GM19468 (cell line): Measurements from ENCODE around the gene ZMYM4.

Experiments
- ATAC-seq: cut with Tn5 transposase; IDR thresholded peaks from one replicate; pipeline ENCODE4 v1.9.1; 2021; ENCODE audit warnings: mild to moderate bottlenecking, moderate library complexity, moderate number of reproducible peaks; ENCODE audit not compliant: unreplicated experiment; ENCODE audit errors: extremely low read depth

The ZMYM4 gene

GRCh38 chr1:35270836-35271235 is 2.3 kb downstream of the ZMYM4 start:
- no peak for ATAC-seq

- no peak for ATAC-seq
Measured at GRCh38 chr1:35274197-35274596, 5.7 kb downstream of the ZMYM4 start.

DNA sequence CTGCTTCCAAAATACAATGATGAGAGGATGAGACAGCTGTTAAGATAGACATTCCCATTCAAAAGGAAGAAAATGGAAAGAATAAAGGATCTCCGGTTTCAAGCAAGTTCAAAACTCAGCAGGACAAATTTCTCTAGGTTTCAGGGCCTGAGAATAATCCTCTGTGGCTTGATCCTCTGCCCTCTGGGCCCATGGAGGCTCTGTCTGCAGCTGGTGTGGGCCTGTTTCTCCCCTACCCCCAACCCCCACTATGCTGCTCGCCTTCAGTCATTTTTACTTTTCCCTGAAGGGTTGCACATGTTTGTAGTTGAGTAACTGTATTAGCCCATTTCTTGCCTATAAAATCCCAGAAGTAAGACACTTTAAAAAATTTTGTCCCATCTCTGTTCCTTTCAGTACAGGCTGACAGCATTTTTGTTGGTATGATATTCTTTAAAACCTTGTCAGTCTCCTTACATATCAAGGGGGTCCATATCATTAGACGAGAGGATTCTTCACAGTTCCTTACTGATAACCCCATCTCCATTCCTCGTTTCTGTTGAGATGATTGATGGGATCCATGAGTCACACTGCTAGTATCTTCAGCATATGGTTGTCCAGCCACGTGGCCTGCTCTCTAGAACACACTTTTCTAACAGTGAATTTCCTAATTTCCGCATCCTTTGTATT is 10.5 kb downstream of the ZMYM4 start:
- no peak for ATAC-seq

GRCh38 chr1:35279555-35279904 is 11.0 kb downstream of the ZMYM4 start:
- ATAC-seq = no peak

DNA sequence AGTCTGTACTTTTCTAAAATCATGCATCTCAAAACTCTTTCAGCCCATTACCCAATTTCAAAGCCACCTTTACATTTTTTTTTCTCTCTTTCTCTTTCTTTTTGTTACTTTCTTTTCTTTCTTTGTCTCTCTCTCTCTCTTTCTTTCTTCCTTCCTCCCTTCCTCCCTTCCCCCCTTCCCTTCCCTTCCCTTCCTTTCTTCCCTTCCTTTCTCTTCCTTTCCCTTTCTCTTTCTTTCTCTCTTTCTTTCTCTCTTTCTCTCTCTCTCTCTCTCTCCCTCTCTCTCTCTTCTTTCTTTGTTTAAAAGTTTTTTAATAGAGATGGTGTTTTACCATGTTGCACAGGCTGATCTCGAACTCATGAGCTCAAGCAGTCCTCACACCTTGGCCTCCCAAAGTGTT is 11.5 kb downstream of the ZMYM4 start:
- ATAC-seq = no peak

- ATAC-seq = no peak
Measured at GRCh38 chr1:35281565-35281964, 13.1 kb downstream of the ZMYM4 start.

- ATAC-seq = no peak
Measured at GRCh38 chr1:35282172-35282571, 13.7 kb downstream of the ZMYM4 start.

DNA sequence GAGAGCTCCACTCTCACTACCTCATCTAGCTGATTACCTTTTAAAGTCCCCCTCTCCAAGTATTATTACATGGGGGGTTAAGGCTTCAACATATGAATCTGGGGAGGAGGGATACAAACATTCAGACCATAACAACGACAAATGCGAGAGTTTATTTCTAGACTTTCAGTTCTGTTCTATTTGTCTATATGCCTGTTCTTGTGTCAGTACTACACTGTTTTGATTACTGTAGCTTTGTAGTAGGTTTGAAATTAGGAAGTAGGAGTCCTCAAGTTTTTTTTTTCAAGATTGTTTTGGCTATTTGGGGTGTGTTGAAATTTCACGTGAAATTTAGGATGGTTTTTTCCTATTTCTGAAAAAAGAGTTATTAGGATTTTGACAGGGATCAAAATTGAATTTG is 16.3 kb downstream of the ZMYM4 start:
- no peak for ATAC-seq

GRCh38 chr1:35285771-35286606 is 17.5 kb downstream of the ZMYM4 start:
- ATAC-seq = no peak

- no peak for ATAC-seq
Measured at GRCh38 chr1:35287807-35288640, 19.5 kb downstream of the ZMYM4 start.

GRCh38 chr1:35288761-35289160 is 20.3 kb downstream of the ZMYM4 start:
- no peak for ATAC-seq

- ATAC-seq = no peak
Measured at GRCh38 chr1:35290452-35290851, 21.9 kb downstream of the ZMYM4 start.

GRCh38 chr1:35294809-35295208 is 26.3 kb downstream of the ZMYM4 start:
- no peak for ATAC-seq

GRCh38 chr1:35297886-35298285 is 29.4 kb downstream of the ZMYM4 start:
- ATAC-seq = no peak

DNA sequence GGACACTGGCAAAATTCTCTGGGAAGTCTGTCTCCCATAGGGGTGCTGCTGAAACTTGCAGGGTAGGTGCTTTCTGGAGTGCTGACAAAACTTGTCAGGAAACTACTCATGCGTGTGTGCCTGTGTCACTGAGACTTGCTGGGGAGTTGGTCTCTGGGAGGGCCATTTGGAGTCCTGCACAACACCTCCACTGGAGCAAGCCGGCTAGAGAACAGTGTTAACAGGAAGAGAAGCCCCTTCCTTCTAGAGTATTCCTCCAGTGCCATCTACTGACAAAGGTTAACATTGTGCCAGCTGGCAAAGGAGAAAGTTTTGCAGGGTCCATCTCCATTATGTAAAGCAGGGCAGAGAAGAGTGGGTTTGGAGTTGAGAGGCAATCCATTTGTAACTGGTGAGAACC is 30.0 kb downstream of the ZMYM4 start:
- ATAC-seq = no peak

- no peak for ATAC-seq
Measured at GRCh38 chr1:35300376-35300775, 31.9 kb downstream of the ZMYM4 start.

DNA sequence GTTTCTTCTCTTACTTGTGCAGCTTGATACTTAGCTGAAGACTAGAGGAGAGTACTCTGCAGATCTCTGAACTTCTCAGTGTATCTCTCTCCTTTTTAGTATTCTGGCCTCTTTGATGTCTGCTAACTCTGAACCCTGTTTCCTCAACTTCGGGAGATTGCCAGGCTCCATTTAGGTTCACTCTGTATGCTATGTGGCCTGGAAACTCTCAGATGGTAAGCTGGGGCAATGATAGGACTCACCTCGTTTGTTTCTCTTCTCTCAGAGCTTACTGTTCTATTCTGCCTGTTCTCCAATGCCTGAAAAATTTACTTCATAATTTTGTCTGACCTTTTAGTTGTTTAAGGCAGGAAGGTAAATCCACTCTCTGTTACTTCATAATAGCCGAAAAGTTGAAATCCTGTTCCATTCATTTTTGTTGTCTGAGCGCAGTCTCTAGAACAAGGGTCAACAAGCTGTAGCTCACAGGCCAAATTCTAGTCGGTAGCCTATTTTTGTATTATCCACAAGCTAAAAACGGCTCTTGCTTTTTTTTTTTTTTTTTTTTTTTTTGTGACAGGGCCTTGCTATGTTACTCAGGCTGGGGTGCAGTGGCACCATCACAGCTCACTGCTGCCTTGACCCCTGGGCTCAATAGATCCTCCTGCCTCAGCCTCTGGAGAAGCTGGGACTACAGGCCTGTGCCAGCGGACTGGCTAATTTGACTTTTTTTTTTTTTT is 33.3 kb downstream of the ZMYM4 start:
- no peak for ATAC-seq

GRCh38 chr1:35305383-35305782 is 36.9 kb downstream of the ZMYM4 start:
- ATAC-seq = no peak

DNA sequence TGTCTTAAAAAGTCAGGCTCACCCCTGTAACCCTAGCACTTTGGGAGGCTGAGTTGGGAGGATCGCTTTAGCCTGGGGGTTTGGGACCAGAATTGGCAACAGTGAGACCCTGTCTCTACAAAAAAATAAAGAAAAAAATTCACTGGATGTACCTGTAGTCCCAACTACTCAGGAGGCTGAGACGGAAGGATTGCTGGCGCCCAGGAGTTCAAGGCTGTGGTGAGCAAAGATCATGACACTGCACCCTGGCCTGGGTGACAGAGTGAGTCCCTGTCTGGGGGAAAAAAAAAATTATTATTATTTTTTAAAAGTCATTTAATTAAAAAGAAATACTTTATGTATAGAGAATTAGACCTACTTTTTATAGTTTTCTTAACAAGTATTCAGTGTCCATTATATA is 47.1 kb downstream of the ZMYM4 start:
- ATAC-seq = no peak

GRCh38 chr1:35316264-35316663 is 47.8 kb downstream of the ZMYM4 start:
- ATAC-seq = no peak
